SK-N-SH treated with all-trans-retinoic acid at 6 μM for 48 hours (cell line): Measurements from ENCODE around the gene CPLX4.

ENCODE experiments used
- ATAC-seq: fragments of 200-7000 bp; cut with Tn5 transposase; 3 replicates; pipeline ENCODE4 v1.9.1; 2020; ENCODE audit warnings: mild to moderate bottlenecking, moderate library complexity
- ESRRG ChIP-seq: fragments of 250-450 bp; sonication (Bioruptor Pico); IDR thresholded peaks from 2 replicates; pipeline ENCODE4 v1.6.1; 2021; ENCODE audit warnings: mild to moderate bottlenecking
- GLIS3 ChIP-seq: fragments of 250-450 bp; sonication (Bioruptor Pico); IDR thresholded peaks from 2 replicates; pipeline ENCODE4 v1.5.0; 2020; ENCODE audit warnings: mild to moderate bottlenecking, moderate library complexity
- ISL1 ChIP-seq: fragments of 250-450 bp; sonication (Bioruptor Pico); IDR thresholded peaks from 2 replicates; pipeline ENCODE4 v2.1.2; 2022; ENCODE audit warnings: mild to moderate bottlenecking, moderate library complexity
- RARB ChIP-seq: fragments of 250-450 bp; sonication (Bioruptor Pico); IDR thresholded peaks from 2 replicates; pipeline ENCODE4 v1.8.0; 2021; ENCODE audit warnings: mild to moderate bottlenecking, moderate library complexity
- TCF4 ChIP-seq: fragments of 250-450 bp; sonication (Bioruptor Pico); IDR thresholded peaks from 2 replicates; pipeline ENCODE4 v1.8.0; 2021; ENCODE audit warnings: mild to moderate bottlenecking, moderate library complexity, borderline replicate concordance
- TOX ChIP-seq: fragments of 250-450 bp; sonication (Bioruptor Pico); IDR thresholded peaks from 2 replicates; pipeline ENCODE4 v1.8.0; 2021; ENCODE audit warnings: mild to moderate bottlenecking, moderate library complexity, borderline replicate concordance
- ZC3H10 ChIP-seq: fragments of 250-450 bp; sonication (Bioruptor Pico); IDR thresholded peaks from 2 replicates; pipeline ENCODE4 v1.5.1; 2021; ENCODE audit warnings: mild to moderate bottlenecking, moderate library complexity
- ZFP3 ChIP-seq: fragments of 250-450 bp; sonication (Bioruptor Pico); IDR thresholded peaks from 2 replicates; pipeline ENCODE4 v1.5.0; 2020; ENCODE audit warnings: mild to moderate bottlenecking, moderate library complexity
- ZFP30 ChIP-seq: fragments of 450-650 bp; formaldehyde crosslinking; IDR thresholded peaks from 2 replicates; pipeline ENCODE4 v1.5.0; 2022; ENCODE audit warnings: mild to moderate bottlenecking, moderate library complexity
- ZNF70 ChIP-seq: fragments of 450-650 bp; formaldehyde crosslinking; IDR thresholded peaks from 2 replicates; pipeline ENCODE4 v1.5.0; 2020; ENCODE audit warnings: mild to moderate bottlenecking, moderate library complexity
- ZNF8 ChIP-seq: fragments of 450-650 bp; formaldehyde crosslinking; IDR thresholded peaks from 2 replicates; pipeline ENCODE4 v1.5.0; 2020; ENCODE audit warnings: mild to moderate bottlenecking, moderate library complexity
- TF ChIP-seq, protein P1 (sequence below): fragments of 250-450 bp; sonication (Bioruptor Pico); IDR thresholded peaks from 2 replicates; pipeline ENCODE4 v1.5.0; 2020; ENCODE audit warnings: mild to moderate bottlenecking, moderate library complexity
- TF ChIP-seq, protein P2 (sequence below): fragments of 250-450 bp; sonication (Bioruptor Pico); IDR thresholded peaks from 2 replicates; pipeline ENCODE4 v1.5.1; 2021; ENCODE audit warnings: mild to moderate bottlenecking, moderate library complexity
- TF ChIP-seq, protein P3 (sequence below): fragments of 250-450 bp; sonication (Bioruptor Pico); IDR thresholded peaks from 2 replicates; pipeline ENCODE4 v1.8.0; 2021; ENCODE audit warnings: low read depth, mild to moderate bottlenecking, moderate library complexity, borderline replicate concordance
- TF ChIP-seq, protein P4 (sequence below): fragments of 250-450 bp; sonication (Bioruptor Pico); IDR thresholded peaks from 2 replicates; pipeline ENCODE4 v1.5.1; 2020; ENCODE audit warnings: low read depth, mild to moderate bottlenecking, moderate library complexity
- TF ChIP-seq, protein P5 (sequence below): fragments of 250-450 bp; sonication (Bioruptor Pico); IDR thresholded peaks from 2 replicates; pipeline ENCODE4 v1.8.0; 2020; ENCODE audit warnings: mild to moderate bottlenecking, moderate library complexity, borderline replicate concordance

Gene CPLX4

DNA sequence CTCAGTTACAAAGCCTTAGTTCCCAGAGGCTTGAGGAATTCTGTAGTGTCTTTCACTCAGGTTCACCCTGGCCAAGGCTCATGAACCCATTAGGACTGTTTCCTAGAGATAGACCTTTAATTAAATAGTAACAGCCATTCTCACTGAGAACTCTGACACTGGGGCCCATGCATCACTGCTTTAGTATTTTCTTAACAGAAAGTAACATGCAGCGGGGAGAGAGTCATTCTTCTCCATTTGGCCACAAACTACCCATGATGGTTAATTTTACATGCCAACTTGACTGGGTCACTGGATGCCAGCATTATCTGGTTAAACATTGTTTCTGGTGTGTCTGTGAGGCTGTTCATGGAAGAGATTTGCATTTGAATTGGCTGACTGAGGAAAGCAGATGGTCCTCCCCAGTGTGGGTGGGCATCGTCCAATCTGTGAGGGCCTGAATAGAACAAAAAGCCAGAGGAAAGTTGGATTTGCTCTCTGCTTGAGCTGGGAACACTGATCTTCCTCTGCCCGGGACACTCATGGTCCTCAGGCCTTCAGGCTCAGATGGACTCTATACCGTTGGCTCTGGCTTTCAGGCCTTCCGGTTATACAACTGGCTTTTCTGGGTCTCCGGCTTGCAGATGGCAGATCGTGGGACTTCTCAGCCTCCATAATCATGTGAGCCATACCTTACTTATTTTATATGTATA is 5.6 kb upstream of the CPLX4 start (continued):
- TF ChIP-seq, protein P1, sequence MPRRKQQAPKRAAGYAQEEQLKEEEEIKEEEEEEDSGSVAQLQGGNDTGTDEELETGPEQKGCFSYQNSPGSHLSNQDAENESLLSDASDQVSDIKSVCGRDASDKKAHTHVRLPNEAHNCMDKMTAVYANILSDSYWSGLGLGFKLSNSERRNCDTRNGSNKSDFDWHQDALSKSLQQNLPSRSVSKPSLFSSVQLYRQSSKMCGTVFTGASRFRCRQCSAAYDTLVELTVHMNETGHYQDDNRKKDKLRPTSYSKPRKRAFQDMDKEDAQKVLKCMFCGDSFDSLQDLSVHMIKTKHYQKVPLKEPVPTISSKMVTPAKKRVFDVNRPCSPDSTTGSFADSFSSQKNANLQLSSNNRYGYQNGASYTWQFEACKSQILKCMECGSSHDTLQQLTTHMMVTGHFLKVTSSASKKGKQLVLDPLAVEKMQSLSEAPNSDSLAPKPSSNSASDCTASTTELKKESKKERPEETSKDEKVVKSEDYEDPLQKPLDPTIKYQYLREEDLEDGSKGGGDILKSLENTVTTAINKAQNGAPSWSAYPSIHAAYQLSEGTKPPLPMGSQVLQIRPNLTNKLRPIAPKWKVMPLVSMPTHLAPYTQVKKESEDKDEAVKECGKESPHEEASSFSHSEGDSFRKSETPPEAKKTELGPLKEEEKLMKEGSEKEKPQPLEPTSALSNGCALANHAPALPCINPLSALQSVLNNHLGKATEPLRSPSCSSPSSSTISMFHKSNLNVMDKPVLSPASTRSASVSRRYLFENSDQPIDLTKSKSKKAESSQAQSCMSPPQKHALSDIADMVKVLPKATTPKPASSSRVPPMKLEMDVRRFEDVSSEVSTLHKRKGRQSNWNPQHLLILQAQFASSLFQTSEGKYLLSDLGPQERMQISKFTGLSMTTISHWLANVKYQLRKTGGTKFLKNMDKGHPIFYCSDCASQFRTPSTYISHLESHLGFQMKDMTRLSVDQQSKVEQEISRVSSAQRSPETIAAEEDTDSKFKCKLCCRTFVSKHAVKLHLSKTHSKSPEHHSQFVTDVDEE (CRISPR knock-in tag) = no peak

DNA sequence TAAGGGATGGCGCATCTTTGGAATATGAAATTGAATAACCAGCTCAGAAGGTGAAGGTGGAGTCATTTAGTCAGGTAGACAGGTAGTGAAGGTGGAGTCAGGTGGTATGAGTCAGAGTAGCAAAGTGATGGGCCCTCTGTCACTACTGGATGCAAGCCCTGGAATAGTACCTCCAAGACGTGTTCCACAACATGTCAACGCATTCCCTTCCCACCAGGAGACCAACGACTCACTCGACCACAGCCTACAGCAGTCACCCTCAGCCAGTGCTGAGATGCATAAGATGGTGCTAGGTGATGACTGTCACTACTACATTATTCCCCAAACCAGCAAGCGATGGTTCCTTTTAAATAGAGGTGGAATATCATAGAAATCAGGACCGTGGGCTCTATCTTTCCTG is 6.8 kb downstream of the CPLX4 start:
- TF ChIP-seq ZNF70 (no peak), GLIS3 (no peak), ESRRG (no peak), TOX (CRISPR knock-in tag) (no peak), ZC3H10 (CRISPR knock-in tag) (no peak)
- TF ChIP-seq, protein P2, sequence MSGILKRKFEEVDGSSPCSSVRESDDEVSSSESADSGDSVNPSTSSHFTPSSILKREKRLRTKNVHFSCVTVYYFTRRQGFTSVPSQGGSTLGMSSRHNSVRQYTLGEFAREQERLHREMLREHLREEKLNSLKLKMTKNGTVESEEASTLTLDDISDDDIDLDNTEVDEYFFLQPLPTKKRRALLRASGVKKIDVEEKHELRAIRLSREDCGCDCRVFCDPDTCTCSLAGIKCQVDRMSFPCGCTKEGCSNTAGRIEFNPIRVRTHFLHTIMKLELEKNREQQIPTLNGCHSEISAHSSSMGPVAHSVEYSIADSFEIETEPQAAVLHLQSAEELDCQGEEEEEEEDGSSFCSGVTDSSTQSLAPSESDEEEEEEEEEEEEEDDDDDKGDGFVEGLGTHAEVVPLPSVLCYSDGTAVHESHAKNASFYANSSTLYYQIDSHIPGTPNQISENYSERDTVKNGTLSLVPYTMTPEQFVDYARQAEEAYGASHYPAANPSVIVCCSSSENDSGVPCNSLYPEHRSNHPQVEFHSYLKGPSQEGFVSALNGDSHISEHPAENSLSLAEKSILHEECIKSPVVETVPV = no peak
- TF ChIP-seq, all 23 proteins: peak for 0

DNA sequence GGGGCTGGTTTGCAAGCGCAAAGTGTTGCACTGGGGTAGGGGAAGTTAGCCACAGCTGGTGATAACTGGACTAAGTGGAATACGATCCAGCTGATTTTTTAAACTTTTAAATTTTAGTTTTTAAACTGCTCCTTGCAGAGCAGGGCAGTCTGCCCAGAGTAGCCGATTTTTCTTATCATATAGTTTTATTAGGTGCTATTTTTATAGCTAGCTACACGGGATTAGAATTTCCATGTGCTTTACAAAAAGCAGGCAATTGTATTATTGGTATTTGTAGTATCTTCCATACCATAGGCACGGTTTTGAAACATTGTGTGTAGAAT is 9.6 kb downstream of the CPLX4 start:
- TF ChIP-seq, protein P3, sequence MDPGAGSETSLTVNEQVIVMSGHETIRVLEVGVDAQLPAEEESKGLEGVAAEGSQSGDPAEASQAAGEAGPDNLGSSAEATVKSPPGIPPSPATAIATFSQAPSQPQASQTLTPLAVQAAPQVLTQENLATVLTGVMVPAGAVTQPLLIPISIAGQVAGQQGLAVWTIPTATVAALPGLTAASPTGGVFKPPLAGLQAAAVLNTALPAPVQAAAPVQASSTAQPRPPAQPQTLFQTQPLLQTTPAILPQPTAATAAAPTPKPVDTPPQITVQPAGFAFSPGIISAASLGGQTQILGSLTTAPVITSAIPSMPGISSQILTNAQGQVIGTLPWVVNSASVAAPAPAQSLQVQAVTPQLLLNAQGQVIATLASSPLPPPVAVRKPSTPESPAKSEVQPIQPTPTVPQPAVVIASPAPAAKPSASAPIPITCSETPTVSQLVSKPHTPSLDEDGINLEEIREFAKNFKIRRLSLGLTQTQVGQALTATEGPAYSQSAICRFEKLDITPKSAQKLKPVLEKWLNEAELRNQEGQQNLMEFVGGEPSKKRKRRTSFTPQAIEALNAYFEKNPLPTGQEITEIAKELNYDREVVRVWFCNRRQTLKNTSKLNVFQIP (CRISPR knock-in tag) = no peak
- TF ChIP-seq, protein P2 = no peak
- no peak for TF ChIP-seq ZNF70
- TF ChIP-seq ZFP3 (CRISPR knock-in tag) = no peak
- no peak for TF ChIP-seq ZNF8
- TF ChIP-seq TCF4 = no peak
- TF ChIP-seq, protein P4, sequence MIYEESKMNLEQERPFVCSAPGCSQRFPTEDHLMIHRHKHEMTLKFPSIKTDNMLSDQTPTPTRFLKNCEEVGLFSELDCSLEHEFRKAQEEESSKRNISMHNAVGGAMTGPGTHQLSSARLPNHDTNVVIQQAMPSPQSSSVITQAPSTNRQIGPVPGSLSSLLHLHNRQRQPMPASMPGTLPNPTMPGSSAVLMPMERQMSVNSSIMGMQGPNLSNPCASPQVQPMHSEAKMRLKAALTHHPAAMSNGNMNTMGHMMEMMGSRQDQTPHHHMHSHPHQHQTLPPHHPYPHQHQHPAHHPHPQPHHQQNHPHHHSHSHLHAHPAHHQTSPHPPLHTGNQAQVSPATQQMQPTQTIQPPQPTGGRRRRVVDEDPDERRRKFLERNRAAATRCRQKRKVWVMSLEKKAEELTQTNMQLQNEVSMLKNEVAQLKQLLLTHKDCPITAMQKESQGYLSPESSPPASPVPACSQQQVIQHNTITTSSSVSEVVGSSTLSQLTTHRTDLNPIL (CRISPR knock-in tag) = no peak
- TF ChIP-seq ISL1 = no peak
- TF ChIP-seq ZC3H10 (CRISPR knock-in tag) = no peak
- TF ChIP-seq RARB (CRISPR knock-in tag) = no peak
- no peak for ATAC-seq

More for the DNA sequence above, 6.8 kb downstream of the CPLX4 start:
- ATAC-seq = no peak

DNA sequence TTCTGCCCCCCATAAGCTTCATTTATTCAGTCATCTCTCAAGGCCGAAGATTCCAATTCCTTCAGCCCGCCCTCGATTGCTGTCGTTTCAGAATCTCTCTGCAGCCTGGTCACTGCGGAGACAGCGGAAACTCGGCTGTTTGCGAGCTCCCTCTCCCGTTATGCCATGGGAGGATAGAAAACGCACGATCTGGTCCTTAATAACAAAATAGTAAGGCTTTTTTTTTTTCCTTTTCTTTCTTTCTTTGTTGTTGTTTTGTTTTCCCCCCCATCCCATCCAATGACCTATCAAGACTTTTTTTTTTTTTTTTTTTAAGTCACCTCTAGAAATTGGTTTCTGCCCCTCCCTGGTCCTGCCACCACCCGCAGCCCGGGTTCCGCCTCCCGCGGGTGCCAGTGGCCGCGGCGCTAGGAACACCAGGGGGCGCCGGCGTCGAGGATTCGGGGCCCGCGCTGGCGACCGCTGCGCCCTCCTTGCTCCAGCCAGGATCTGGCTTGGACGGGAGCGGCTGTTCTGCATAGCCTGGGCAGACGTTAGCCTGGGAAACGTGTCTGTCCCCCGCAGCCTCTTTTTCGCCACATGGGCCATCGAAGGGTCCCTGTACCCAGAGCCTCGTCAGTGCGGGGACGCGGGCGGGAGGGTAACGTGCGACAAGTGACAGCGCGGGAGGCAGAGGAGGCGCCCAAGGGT is 10.1 kb downstream of the CPLX4 start:
- ATAC-seq = peak; percentile 99
- TF ChIP-seq, protein P5, sequence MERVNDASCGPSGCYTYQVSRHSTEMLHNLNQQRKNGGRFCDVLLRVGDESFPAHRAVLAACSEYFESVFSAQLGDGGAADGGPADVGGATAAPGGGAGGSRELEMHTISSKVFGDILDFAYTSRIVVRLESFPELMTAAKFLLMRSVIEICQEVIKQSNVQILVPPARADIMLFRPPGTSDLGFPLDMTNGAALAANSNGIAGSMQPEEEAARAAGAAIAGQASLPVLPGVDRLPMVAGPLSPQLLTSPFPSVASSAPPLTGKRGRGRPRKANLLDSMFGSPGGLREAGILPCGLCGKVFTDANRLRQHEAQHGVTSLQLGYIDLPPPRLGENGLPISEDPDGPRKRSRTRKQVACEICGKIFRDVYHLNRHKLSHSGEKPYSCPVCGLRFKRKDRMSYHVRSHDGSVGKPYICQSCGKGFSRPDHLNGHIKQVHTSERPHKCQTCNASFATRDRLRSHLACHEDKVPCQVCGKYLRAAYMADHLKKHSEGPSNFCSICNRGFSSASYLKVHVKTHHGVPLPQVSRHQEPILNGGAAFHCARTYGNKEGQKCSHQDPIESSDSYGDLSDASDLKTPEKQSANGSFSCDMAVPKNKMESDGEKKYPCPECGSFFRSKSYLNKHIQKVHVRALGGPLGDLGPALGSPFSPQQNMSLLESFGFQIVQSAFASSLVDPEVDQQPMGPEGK = no peak
- TF ChIP-seq ZFP30 (peak; percentile 48; the same call in 1 of the 2 replicates), ISL1 (no peak)
